Trophoblast cell (in vitro differentiated cells and primary cell): ENCODE measurements around the gene PLEKHG3.

Source experiments
- DNase-seq, 2 donors: peaks; one replicate each; pipeline ENCODE4 v3.0.0-alpha.2; 2016
- H2AFZ ChIP-seq: 2 replicates; pipeline ENCODE4 v1.6.1; 2013; ENCODE audit warnings: low read length, moderate library complexity, mild to moderate bottlenecking; ENCODE audit not compliant: insufficient read depth, poor library complexity
- H2AK5ac ChIP-seq: 2 replicates; pipeline ENCODE4 v1.6.1; 2013; ENCODE audit warnings: mild to moderate bottlenecking, low read length
- H2BK120ac ChIP-seq: 2 replicates; pipeline ENCODE4 v1.6.1; 2013; ENCODE audit warnings: low read length, mild to moderate bottlenecking, moderate library complexity; ENCODE audit not compliant: insufficient read depth, poor library complexity
- H2BK12ac ChIP-seq: 2 replicates; pipeline ENCODE4 v1.6.1; 2013; ENCODE audit warnings: mild to moderate bottlenecking, low read length, moderate library complexity
- H2BK5ac ChIP-seq: 2 replicates; pipeline ENCODE4 v1.6.1; 2013; ENCODE audit warnings: low read length, low read depth, moderate library complexity, mild to moderate bottlenecking; ENCODE audit not compliant: poor library complexity
- H3K14ac ChIP-seq: 2 replicates; pipeline ENCODE4 v1.6.1; 2013; ENCODE audit warnings: mild to moderate bottlenecking, low read length
- H3K18ac ChIP-seq: 2 replicates; pipeline ENCODE4 v1.6.1; 2013; ENCODE audit warnings: mild to moderate bottlenecking, low read length
- H3K23ac ChIP-seq: 2 replicates; pipeline ENCODE4 v1.6.1; 2013; ENCODE audit warnings: low read length
- H3K27ac ChIP-seq: 2 replicates; pipeline ENCODE4 v1.5.1; 2013; ENCODE audit warnings: low read depth, mild to moderate bottlenecking, inconsistent platforms, low read length, moderate library complexity
- H3K27me3 ChIP-seq: 2 replicates; pipeline ENCODE4 v1.6.1; 2013; ENCODE audit warnings: inconsistent platforms, mild to moderate bottlenecking, low read length, moderate library complexity; ENCODE audit not compliant: insufficient read depth
- H3K36me3 ChIP-seq, 2 experiments: 1 replicate in 1 of 2; 2 replicates in 1 of 2; pipeline ENCODE4 v1.6.1; 2013; ENCODE audit warnings: low read length in 2 of 2, mild to moderate bottlenecking in 2 of 2, moderate library complexity in 1 of 2; ENCODE audit not compliant: insufficient read depth in 2 of 2, control insufficient read depth in 1 of 2
- H3K4ac ChIP-seq: 2 replicates; pipeline ENCODE4 v1.6.1; 2013; ENCODE audit warnings: low read depth, mild to moderate bottlenecking, low read length, moderate library complexity
- H3K4me1 ChIP-seq, 2 experiments: 1 replicate in 1 of 2; 2 replicates in 1 of 2; pipeline ENCODE4 v1.6.1; 2013; ENCODE audit warnings: low read length in 2 of 2, mild to moderate bottlenecking in 2 of 2, moderate library complexity in 1 of 2; ENCODE audit not compliant: insufficient read depth in 2 of 2, control insufficient read depth in 1 of 2
- H3K4me2 ChIP-seq: 2 replicates; pipeline ENCODE4 v1.6.1; 2013; ENCODE audit warnings: inconsistent platforms, mild to moderate bottlenecking, low read length, moderate library complexity
- H3K4me3 ChIP-seq: 2 replicates; pipeline ENCODE4 v1.5.1; 2013; ENCODE audit warnings: mild to moderate bottlenecking, low read depth, low read length, inconsistent platforms
- H3K79me1 ChIP-seq: one replicate; pipeline ENCODE4 v1.6.1; 2013; ENCODE audit warnings: low read length
- H3K79me2 ChIP-seq: 2 replicates; pipeline ENCODE4 v1.6.1; 2013; ENCODE audit warnings: low read length, mild to moderate bottlenecking; ENCODE audit not compliant: control insufficient read depth, insufficient read depth, poor library complexity
- H3K9ac ChIP-seq: 2 replicates; pipeline ENCODE4 v1.6.1; 2013; ENCODE audit warnings: mild to moderate bottlenecking, low read length
- H3K9me3 ChIP-seq: 2 replicates; pipeline ENCODE4 v1.6.1; 2013; ENCODE audit warnings: low read depth, mild to moderate bottlenecking, control low read depth, inconsistent platforms, low read length; ENCODE audit not compliant: insufficient read depth
- H4K12ac ChIP-seq: 2 replicates; pipeline ENCODE4 v1.6.1; 2013; ENCODE audit warnings: low read depth, mild to moderate bottlenecking, low read length, moderate library complexity
- H4K8ac ChIP-seq: 2 replicates; pipeline ENCODE4 v1.6.1; 2013; ENCODE audit warnings: low read depth, mild to moderate bottlenecking, low read length, moderate library complexity
- H4K91ac ChIP-seq: one replicate; pipeline ENCODE4 v1.6.1; 2013; ENCODE audit warnings: low read depth, mild to moderate bottlenecking, low read length, moderate library complexity
- WGBS: extraction: QIAGEN DNeasy Blood & Tissue Kit; methylation state at CpG from one replicate; pipeline ENCODE4 v1.1.7; 2013; ENCODE audit warnings: missing lambda C conversion rate; ENCODE audit not compliant: insufficient read length, insufficient coverage; ENCODE audit errors: extremely low coverage; 5-methylcytosine and 5-hydroxymethylcytosine counted together

PLEKHG3 gene

GRCh38 chr14:64720131-64720576, 15.9 kb downstream of the PLEKHG3 start:
- H4K91ac ChIP-seq, result no peak overlapping the region
- H3K79me1 ChIP-seq, result peaks cover 25% of the 10 kb centered on the region
- WGBS, result no CpG with 5 or more reads among the region's 7 CpGs
- H4K8ac ChIP-seq, result no peak overlapping the region
- peak overlapping the region; percentile 18 for H2AFZ ChIP-seq
- no peak overlapping the region for H2BK120ac ChIP-seq
- no peak overlapping the region for H3K27ac ChIP-seq
- no peak overlapping the region for H3K9ac ChIP-seq
- H3K4me3 ChIP-seq, result no peak overlapping the region
- H3K14ac ChIP-seq, result no peak overlapping the region
- H2BK12ac ChIP-seq, result no peak overlapping the region
- peaks cover 63 to 78% of the 10 kb centered on the region in 2 experiments for H3K4me1 ChIP-seq
- no peak overlapping the region for H2AK5ac ChIP-seq
- peak overlapping the region; percentile 50 for H3K4ac ChIP-seq
- no peak overlapping the region for H2BK5ac ChIP-seq
- peaks cover 46% of the 10 kb centered on the region for H3K79me2 ChIP-seq
- peaks cover 2% of the 10 kb centered on the region for H3K9me3 ChIP-seq
- H3K27me3 ChIP-seq, result no peaks in the 10 kb centered on the region
- no peak overlapping the region for H3K4me2 ChIP-seq
- no peak overlapping the region for H3K23ac ChIP-seq
- no peak overlapping the region for H4K12ac ChIP-seq
- peaks cover 12 to 13% of the 10 kb centered on the region in 2 experiments for H3K36me3 ChIP-seq
- DNase-seq, result no peak
- H3K18ac ChIP-seq, result no peak overlapping the region

- H2AFZ ChIP-seq, result no peak overlapping the region
- H4K12ac ChIP-seq, result no peak overlapping the region
- peaks cover 20% of the 10 kb centered on the region for H3K79me1 ChIP-seq
- WGBS, result no CpG with 5 or more reads among the region's 5 CpGs
- no peak overlapping the region for H3K23ac ChIP-seq
- peak overlapping the region; percentile 78 for H3K4ac ChIP-seq
- no peak overlapping the region for H3K27ac ChIP-seq
- no peak overlapping the region for H3K4me3 ChIP-seq
- no peak for DNase-seq
- no peak overlapping the region for H2BK5ac ChIP-seq
- peaks cover 60 to 78% of the 10 kb centered on the region in 2 experiments for H3K4me1 ChIP-seq
- H3K4me2 ChIP-seq, result no peak overlapping the region
- no peak overlapping the region for H4K91ac ChIP-seq
- no peak overlapping the region for H2BK120ac ChIP-seq
- peak overlapping the region; percentile 30 for H3K18ac ChIP-seq
- no peak overlapping the region for H3K14ac ChIP-seq
- no peaks in the 10 kb centered on the region for H3K27me3 ChIP-seq
- peaks cover 49% of the 10 kb centered on the region for H3K79me2 ChIP-seq
- H2BK12ac ChIP-seq, result no peak overlapping the region
- no peak overlapping the region for H2AK5ac ChIP-seq
- peaks cover 12 to 13% of the 10 kb centered on the region in 2 experiments for H3K36me3 ChIP-seq
- no peak overlapping the region for H3K9ac ChIP-seq
- no peak overlapping the region for H4K8ac ChIP-seq
- H3K9me3 ChIP-seq, result peaks cover 2% of the 10 kb centered on the region
Observed at GRCh38 chr14:64721391-64721791, 17.2 kb downstream of the PLEKHG3 start.

DNA sequence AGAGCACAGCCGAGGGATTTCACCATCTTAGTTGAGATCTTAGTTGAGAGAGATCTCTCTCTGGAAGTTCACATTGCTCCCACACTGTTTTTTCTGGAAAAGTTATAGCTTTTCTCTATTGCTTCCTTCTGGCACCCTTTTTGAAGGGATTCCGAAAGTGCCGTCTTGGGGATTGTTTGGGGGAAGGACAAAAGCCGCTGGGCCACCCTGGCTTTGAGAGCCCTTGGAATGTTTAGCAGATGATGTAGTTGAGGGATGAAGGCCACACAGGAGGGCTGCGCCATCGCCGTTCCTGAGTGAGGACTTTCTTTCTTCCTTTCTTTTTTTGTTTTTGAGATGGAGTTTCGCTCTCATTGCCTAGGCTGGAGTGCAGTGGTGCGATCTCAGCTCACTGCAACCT, 17.7 kb downstream of the PLEKHG3 start:
- H3K14ac ChIP-seq, result no peak overlapping the region
- peaks cover 16% of the 10 kb centered on the region for H3K79me1 ChIP-seq
- no peak overlapping the region for H3K9ac ChIP-seq
- no peak for DNase-seq
- H3K27ac ChIP-seq, result no peak overlapping the region
- no peak overlapping the region for H3K4me2 ChIP-seq
- H3K9me3 ChIP-seq, result peaks cover 2% of the 10 kb centered on the region
- H3K4me3 ChIP-seq, result no peak overlapping the region
- H2AFZ ChIP-seq, result no peak overlapping the region
- no peak overlapping the region for H2BK12ac ChIP-seq
- peaks cover 13 to 14% of the 10 kb centered on the region in 2 experiments for H3K36me3 ChIP-seq
- no peak overlapping the region for H3K18ac ChIP-seq
- no peak overlapping the region for H2BK5ac ChIP-seq
- H3K4me1 ChIP-seq, result peaks cover 56 to 78% of the 10 kb centered on the region in 2 experiments
- H3K23ac ChIP-seq, result no peak overlapping the region
- H4K8ac ChIP-seq, result no peak overlapping the region
- H3K79me2 ChIP-seq, result peaks cover 46% of the 10 kb centered on the region
- no peak overlapping the region for H4K12ac ChIP-seq
- no CpG with 5 or more reads among the region's 9 CpGs for WGBS
- H3K27me3 ChIP-seq, result no peaks in the 10 kb centered on the region
- peak overlapping the region; percentile 78 for H3K4ac ChIP-seq
- H4K91ac ChIP-seq, result no peak overlapping the region
- no peak overlapping the region for H2AK5ac ChIP-seq
- H2BK120ac ChIP-seq, result no peak overlapping the region

DNA sequence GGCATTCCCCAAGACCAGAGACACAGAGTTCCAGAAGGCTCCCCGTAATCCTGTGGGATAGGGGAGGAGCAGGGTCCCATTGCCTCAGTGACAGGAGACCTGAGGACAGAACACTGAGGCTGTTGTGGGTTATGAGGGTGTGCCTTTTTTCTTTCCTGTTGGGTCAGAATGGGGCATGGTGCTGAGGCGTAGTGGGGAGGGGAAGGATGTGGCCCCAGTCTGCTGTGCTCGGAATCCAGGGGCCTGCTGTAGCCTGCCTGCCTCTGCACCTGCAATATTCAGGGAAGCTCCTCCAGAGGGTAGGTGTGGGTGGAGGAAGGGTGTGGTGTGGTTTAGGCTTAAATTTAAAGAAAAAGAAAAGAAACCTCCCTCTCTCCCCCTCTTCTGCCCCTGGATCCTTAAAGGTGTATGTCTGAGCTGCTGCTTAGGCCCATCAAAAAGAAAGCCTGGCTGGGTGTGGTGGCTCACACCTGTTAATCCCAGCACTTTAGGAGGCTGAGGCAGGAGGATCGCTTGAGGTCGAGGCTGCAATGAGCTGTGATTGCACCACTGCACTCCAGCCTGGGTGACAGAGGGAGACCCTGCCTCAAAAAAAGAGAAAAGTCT, 18.7 kb downstream of the PLEKHG3 start:
- no peak overlapping the region for H4K91ac ChIP-seq
- H2BK5ac ChIP-seq, result no peak overlapping the region
- H2AFZ ChIP-seq, result no peak overlapping the region
- no peak overlapping the region for H3K23ac ChIP-seq
- H4K12ac ChIP-seq, result no peak overlapping the region
- H3K4me1 ChIP-seq, result peaks cover 46 to 68% of the 10 kb centered on the region in 2 experiments
- H4K8ac ChIP-seq, result no peak overlapping the region
- H3K27me3 ChIP-seq, result no peaks in the 10 kb centered on the region
- no peak overlapping the region for H3K27ac ChIP-seq
- peaks cover 38% of the 10 kb centered on the region for H3K79me2 ChIP-seq
- H3K4me3 ChIP-seq, result no peak overlapping the region
- no peak overlapping the region for H3K4me2 ChIP-seq
- peaks cover 2% of the 10 kb centered on the region for H3K9me3 ChIP-seq
- H3K79me1 ChIP-seq, result peaks cover 7% of the 10 kb centered on the region
- H3K36me3 ChIP-seq, result peaks cover 19 to 22% of the 10 kb centered on the region in 2 experiments
- H2AK5ac ChIP-seq, result no peak overlapping the region
- H3K9ac ChIP-seq, result no peak overlapping the region
- no peak overlapping the region for H2BK12ac ChIP-seq
- H3K4ac ChIP-seq, result peak overlapping the region; percentile 66
- no peak overlapping the region for H2BK120ac ChIP-seq
- no CpG with 5 or more reads among the region's 5 CpGs for WGBS
- DNase-seq, result no peak
- H3K18ac ChIP-seq, result peak overlapping the region; percentile 9
- H3K14ac ChIP-seq, result no peak overlapping the region
